ENCODE results near the gene HCST.

GRCh38 chr19:35895911-35896642 is 6.3 kb upstream of the HCST start:
- no peak for TF ChIP-seq CTCF (IDR thresholded peaks at IDR 0.05; ENCODE audit: low read depth, low read length)
- no peak for TF ChIP-seq POLR2A (IDR thresholded peaks at IDR 0.05; ENCODE audit: extremely low read depth, insufficient read length)
- TF ChIP-seq, protein P1, sequence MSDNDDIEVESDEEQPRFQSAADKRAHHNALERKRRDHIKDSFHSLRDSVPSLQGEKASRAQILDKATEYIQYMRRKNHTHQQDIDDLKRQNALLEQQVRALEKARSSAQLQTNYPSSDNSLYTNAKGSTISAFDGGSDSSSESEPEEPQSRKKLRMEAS (IDR thresholded peaks at IDR 0.05; ENCODE audit: low read depth, low read length), result no peak

Data from NB4 (cell line).